ACC112 (cell line): ENCODE results near the gene MYOG.

Experiments used
- H2AFZ ChIP-seq: fragments of 200-600 bp; sonication (generic); one replicate; pipeline ENCODE4 v1.6.0; 2017; ENCODE audit warnings: antibody characterized with exemption, low read length; ENCODE audit not compliant: unreplicated experiment
- H3K27ac ChIP-seq: fragments of 200-600 bp; sonication (generic); 2 replicates; pipeline ENCODE4 v1.5.1; 2014; ENCODE audit warnings: low read depth, mild to moderate bottlenecking, antibody characterized with exemption, low read length, moderate library complexity
- H3K27me3 ChIP-seq: fragments of 200-600 bp; sonication (generic); 2 replicates; pipeline ENCODE4 v1.6.1; 2014; ENCODE audit warnings: mild to moderate bottlenecking, antibody characterized with exemption, low read length, moderate library complexity, mixed read lengths; ENCODE audit not compliant: insufficient read depth
- H3K36me3 ChIP-seq: fragments of 200-600 bp; sonication (generic); 2 replicates; pipeline ENCODE4 v1.6.1; 2016; ENCODE audit warnings: mild to moderate bottlenecking, antibody characterized with exemption, low read length, moderate library complexity, mixed read lengths; ENCODE audit not compliant: insufficient read depth
- H3K4me1 ChIP-seq: fragments of 200-600 bp; sonication (generic); one replicate; pipeline ENCODE4 v1.6.1; 2016; ENCODE audit warnings: low read length, mixed read lengths; ENCODE audit not compliant: insufficient read depth, unreplicated experiment, control insufficient read depth
- H3K4me3 ChIP-seq: fragments of 200-600 bp; sonication (generic); 2 replicates; pipeline ENCODE4 v1.5.1; 2014; ENCODE audit warnings: mild to moderate bottlenecking, low read depth, low read length
- H3K79me2 ChIP-seq: fragments of 200-600 bp; sonication (generic); one replicate; pipeline ENCODE4 v1.6.0; 2016; ENCODE audit warnings: low read length; ENCODE audit not compliant: control insufficient read depth, unreplicated experiment, insufficient read depth

MYOG gene

GRCh38 chr1:203089001-203089650, 3.3 kb upstream of the MYOG start:
- Histone ChIP-seq H3K27me3 (peaks cover 60% of the 10 kb centered on the region), H3K79me2 (no peaks in the 10 kb centered on the region), H2AFZ (no peak overlapping the region), H3K4me1 (no peaks in the 10 kb centered on the region), H3K27ac (no peak overlapping the region), H3K4me3 (no peak overlapping the region), H3K36me3 (no peaks in the 10 kb centered on the region)

- Histone ChIP-seq H3K4me3 (no peak overlapping the region), H3K4me1 (no peaks in the 10 kb centered on the region), H3K36me3 (no peaks in the 10 kb centered on the region), H3K27me3 (peaks cover 57% of the 10 kb centered on the region), H3K79me2 (no peaks in the 10 kb centered on the region), H3K27ac (no peak overlapping the region), H2AFZ (no peak overlapping the region)
Observed at GRCh38 chr1:203088441-203088840, 2.6 kb upstream of the MYOG start.

- no peaks in the 10 kb centered on the region for H3K4me1 ChIP-seq
- H3K4me3 ChIP-seq: no peak overlapping the region
- no peak overlapping the region for H3K27ac ChIP-seq
- peaks cover 44% of the 10 kb centered on the region for H3K27me3 ChIP-seq
- H3K36me3 ChIP-seq: no peaks in the 10 kb centered on the region
- H3K79me2 ChIP-seq: no peaks in the 10 kb centered on the region
- no peak overlapping the region for H2AFZ ChIP-seq
Observed at GRCh38 chr1:203086992-203087763, 1.4 kb upstream of the MYOG start.

- Histone ChIP-seq H2AFZ (no peak overlapping the region), H3K27ac (no peak overlapping the region), H3K36me3 (no peaks in the 10 kb centered on the region), H3K27me3 (peaks cover 23% of the 10 kb centered on the region), H3K4me1 (no peaks in the 10 kb centered on the region), H3K79me2 (no peaks in the 10 kb centered on the region), H3K4me3 (no peak overlapping the region)
Observed at GRCh38 chr1:203084588-203085527, 954 bp downstream of the MYOG start.

- Histone ChIP-seq H3K4me3 (no peak overlapping the region), H3K27ac (no peak overlapping the region), H2AFZ (no peak overlapping the region), H3K27me3 (0 out of 2 replicates have a peak, but pooled peaks cover 10% of the 10 kb centered on the region), H3K36me3 (no peaks in the 10 kb centered on the region), H3K4me1 (no peaks in the 10 kb centered on the region), H3K79me2 (no peaks in the 10 kb centered on the region)
Observed at GRCh38 chr1:203083463-203083921, 2.3 kb downstream of the MYOG start.

DNA sequence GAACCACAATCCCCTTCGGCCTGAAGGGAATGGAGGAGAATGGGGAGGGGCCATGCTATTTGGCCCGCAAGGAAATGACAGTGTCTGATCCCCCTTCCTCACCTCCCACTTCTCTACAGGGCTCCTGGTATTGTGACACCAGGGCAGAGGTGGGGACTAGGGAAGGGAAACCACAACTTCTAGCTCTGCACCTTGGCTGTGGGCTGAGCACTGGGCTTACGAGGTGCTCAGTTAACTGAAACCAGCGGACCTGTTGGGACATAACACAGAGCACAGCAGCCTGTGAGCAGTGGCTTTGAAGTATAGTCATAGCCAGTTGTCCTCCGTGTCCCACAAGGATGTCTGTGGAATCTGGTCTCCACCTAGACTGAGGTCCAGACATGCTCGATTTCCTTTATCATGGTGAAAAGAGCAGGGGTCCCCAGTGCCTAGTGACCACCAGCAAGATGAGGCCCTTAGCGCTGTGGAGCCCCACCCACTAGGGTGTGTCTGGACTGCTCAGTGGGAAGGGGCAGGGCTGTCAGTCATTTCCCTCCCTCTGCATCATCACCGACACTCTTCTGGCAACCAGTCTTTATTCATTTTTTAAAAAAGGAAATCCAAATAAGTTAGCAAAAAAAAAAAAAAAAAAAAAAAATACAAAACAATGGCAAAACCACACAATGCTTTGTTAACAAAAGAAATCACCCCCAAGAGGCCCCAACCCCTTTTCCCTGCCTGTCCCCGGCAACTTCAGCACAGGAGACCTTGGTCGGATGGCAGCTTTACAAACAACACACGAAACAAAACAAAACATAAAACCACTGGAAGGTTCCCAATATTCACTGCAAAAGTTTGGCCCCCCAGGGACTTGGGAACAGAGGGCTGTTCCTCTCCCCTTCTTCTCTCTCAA, 3.0 kb downstream of the MYOG start:
- Histone ChIP-seq H3K79me2 (no peaks in the 10 kb centered on the region), H3K4me3 (no peak overlapping the region), H2AFZ (no peak overlapping the region), H3K27ac (no peak overlapping the region), H3K36me3 (no peaks in the 10 kb centered on the region), H3K27me3 (0 out of 2 replicates have a peak, but pooled peaks cover 7% of the 10 kb centered on the region), H3K4me1 (no peaks in the 10 kb centered on the region)

DNA sequence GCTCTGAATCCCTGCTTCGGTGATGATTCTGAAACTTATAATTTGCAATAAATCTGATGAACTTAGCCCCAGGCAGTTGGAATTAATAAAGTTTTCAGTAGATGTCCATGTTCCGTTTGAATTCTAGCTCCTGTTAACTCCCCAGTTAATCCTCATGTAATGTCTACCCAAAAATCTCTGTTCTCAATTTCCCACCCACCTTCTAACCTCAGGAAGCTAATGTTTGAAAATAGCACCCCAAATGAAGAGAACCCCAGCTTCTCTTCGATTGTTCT, 3.6 kb downstream of the MYOG start:
- H3K4me3 ChIP-seq: no peak overlapping the region
- no peaks in the 10 kb centered on the region for H3K79me2 ChIP-seq
- 0 out of 2 replicates have a peak, but pooled peaks cover 4% of the 10 kb centered on the region for H3K27me3 ChIP-seq
- no peak overlapping the region for H2AFZ ChIP-seq
- no peaks in the 10 kb centered on the region for H3K4me1 ChIP-seq
- no peaks in the 10 kb centered on the region for H3K36me3 ChIP-seq
- no peak overlapping the region for H3K27ac ChIP-seq

DNA sequence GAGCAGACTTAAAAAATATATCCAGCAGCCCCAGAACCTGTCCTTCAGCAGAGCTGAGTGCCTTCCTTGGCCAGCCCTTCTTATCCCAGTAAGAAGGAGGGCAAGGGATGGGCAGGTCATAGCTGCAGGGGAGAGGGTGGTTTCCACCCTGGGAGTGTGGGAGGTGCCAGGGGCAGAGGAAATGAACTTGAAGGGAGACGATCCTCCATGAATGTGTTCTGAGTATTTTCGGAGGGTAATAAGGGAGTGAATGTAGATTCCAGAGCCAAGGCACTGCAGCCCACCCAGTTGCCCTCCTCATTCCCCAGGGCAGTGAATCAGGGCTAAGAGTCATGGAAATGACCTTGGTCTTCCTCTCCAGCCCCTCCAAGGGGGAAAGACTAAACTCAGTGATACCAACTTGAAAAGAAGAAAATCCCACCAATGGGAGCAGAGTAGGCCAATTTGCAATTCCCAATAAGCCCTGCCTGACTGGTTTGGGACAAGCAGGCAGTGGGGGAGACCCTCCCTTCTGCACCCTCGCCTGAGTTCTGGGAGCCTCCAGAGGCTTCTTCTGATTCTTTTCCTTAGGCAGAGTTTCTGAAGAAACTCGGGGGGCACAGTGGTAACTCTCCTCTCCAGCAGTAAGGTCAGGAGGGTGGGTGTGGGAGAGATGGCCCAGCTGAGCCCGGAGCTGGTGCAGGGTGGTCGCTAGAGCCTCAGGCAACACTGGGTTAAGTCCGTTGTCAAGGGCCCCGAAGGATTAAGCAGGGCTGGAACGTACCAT, 4.2 kb downstream of the MYOG start:
- Histone ChIP-seq H2AFZ (no peak overlapping the region), H3K79me2 (no peaks in the 10 kb centered on the region), H3K4me1 (no peaks in the 10 kb centered on the region), H3K27ac (no peak overlapping the region), H3K27me3 (no peaks in the 10 kb centered on the region), H3K36me3 (no peaks in the 10 kb centered on the region), H3K4me3 (no peak overlapping the region)

DNA sequence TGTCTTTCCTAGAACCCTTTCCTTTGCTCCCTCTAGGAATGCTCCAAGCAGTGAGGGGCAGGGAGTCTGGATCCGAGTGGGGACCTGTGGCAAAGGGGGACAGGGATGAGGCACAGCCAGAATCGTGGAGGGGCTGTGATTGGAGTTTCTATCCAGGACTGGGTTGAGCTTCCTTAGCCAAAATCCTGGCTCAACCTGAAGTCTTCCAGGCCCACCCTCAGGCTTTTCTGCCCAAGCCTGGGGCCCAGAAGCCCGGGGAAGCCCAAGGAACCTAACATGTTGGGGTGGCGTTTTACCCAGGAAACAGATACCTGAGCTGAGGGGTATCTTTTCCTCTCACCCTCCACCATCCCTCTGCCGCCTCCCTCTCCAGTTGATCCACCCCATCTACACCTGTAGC, 5.4 kb downstream of the MYOG start:
- Histone ChIP-seq H3K4me3 (no peak overlapping the region), H3K27ac (no peak overlapping the region), H3K79me2 (no peaks in the 10 kb centered on the region), H3K36me3 (no peaks in the 10 kb centered on the region), H2AFZ (no peak overlapping the region), H3K27me3 (no peaks in the 10 kb centered on the region), H3K4me1 (no peaks in the 10 kb centered on the region)
